SK-N-SH treated with all-trans-retinoic acid at 6 μM for 48 hours (cell line): ENCODE data around the gene POU4F2.

Source experiments
- ATAC-seq: fragments of 200-7000 bp; cut with Tn5 transposase; 3 replicates; pipeline ENCODE4 v1.9.1; 2020; ENCODE audit warnings: mild to moderate bottlenecking, moderate library complexity
- ARNTL ChIP-seq: fragments of 450-650 bp; formaldehyde crosslinking; IDR thresholded peaks from 2 replicates; pipeline ENCODE4 v1.5.0; 2020; ENCODE audit warnings: low read depth, mild to moderate bottlenecking, moderate library complexity, borderline replicate concordance
- BACH2 ChIP-seq: fragments of 250-450 bp; sonication (Bioruptor Pico); IDR thresholded peaks from 2 replicates; pipeline ENCODE4 v1.9.0; 2021; ENCODE audit warnings: mild to moderate bottlenecking, borderline replicate concordance
- CSDC2 ChIP-seq: fragments of 250-450 bp; sonication (Bioruptor Pico); IDR thresholded peaks from 2 replicates; pipeline ENCODE4 v1.5.0; 2020; ENCODE audit warnings: mild to moderate bottlenecking, moderate library complexity
- ESRRG ChIP-seq: fragments of 250-450 bp; sonication (Bioruptor Pico); IDR thresholded peaks from 2 replicates; pipeline ENCODE4 v1.6.1; 2021; ENCODE audit warnings: mild to moderate bottlenecking
- GLIS3 ChIP-seq: fragments of 250-450 bp; sonication (Bioruptor Pico); IDR thresholded peaks from 2 replicates; pipeline ENCODE4 v1.5.0; 2020; ENCODE audit warnings: mild to moderate bottlenecking, moderate library complexity
- ISL1 ChIP-seq: fragments of 250-450 bp; sonication (Bioruptor Pico); IDR thresholded peaks from 2 replicates; pipeline ENCODE4 v2.1.2; 2022; ENCODE audit warnings: mild to moderate bottlenecking, moderate library complexity
- OSR1 ChIP-seq: fragments of 250-450 bp; sonication (Bioruptor Pico); IDR thresholded peaks from 2 replicates; pipeline ENCODE4 v1.8.0; 2022; ENCODE audit warnings: moderate library complexity, mild to moderate bottlenecking, inconsistent platforms
- PPARA ChIP-seq: fragments of 250-450 bp; sonication (Bioruptor Pico); IDR thresholded peaks from 2 replicates; pipeline ENCODE4 v1.5.0; 2020; ENCODE audit warnings: mild to moderate bottlenecking, borderline replicate concordance
- RARB ChIP-seq: fragments of 250-450 bp; sonication (Bioruptor Pico); IDR thresholded peaks from 2 replicates; pipeline ENCODE4 v1.8.0; 2021; ENCODE audit warnings: mild to moderate bottlenecking, moderate library complexity
- SNAI2 ChIP-seq: fragments of 250-450 bp; sonication (Bioruptor Pico); IDR thresholded peaks from 2 replicates; pipeline ENCODE4 v1.5.0; 2020; ENCODE audit warnings: mild to moderate bottlenecking, moderate library complexity
- TCF4 ChIP-seq: fragments of 250-450 bp; sonication (Bioruptor Pico); IDR thresholded peaks from 2 replicates; pipeline ENCODE4 v1.8.0; 2021; ENCODE audit warnings: mild to moderate bottlenecking, moderate library complexity, borderline replicate concordance
- ZC3H10 ChIP-seq: fragments of 250-450 bp; sonication (Bioruptor Pico); IDR thresholded peaks from 2 replicates; pipeline ENCODE4 v1.5.1; 2021; ENCODE audit warnings: mild to moderate bottlenecking, moderate library complexity
- ZFP30 ChIP-seq: fragments of 450-650 bp; formaldehyde crosslinking; IDR thresholded peaks from 2 replicates; pipeline ENCODE4 v1.5.0; 2022; ENCODE audit warnings: mild to moderate bottlenecking, moderate library complexity
- ZNF565 ChIP-seq: fragments of 450-650 bp; formaldehyde crosslinking; conservative IDR thresholded peaks from 2 replicates; pipeline ENCODE4 v1.5.0; 2020; ENCODE audit warnings: low read depth, mild to moderate bottlenecking, moderate library complexity
- ZNF70 ChIP-seq: fragments of 450-650 bp; formaldehyde crosslinking; IDR thresholded peaks from 2 replicates; pipeline ENCODE4 v1.5.0; 2020; ENCODE audit warnings: mild to moderate bottlenecking, moderate library complexity
- ZNF8 ChIP-seq: fragments of 450-650 bp; formaldehyde crosslinking; IDR thresholded peaks from 2 replicates; pipeline ENCODE4 v1.5.0; 2020; ENCODE audit warnings: mild to moderate bottlenecking, moderate library complexity
- TF ChIP-seq, protein P1 (sequence below): fragments of 250-450 bp; sonication (Bioruptor Pico); IDR thresholded peaks from 2 replicates; pipeline ENCODE4 v1.5.0; 2020; ENCODE audit warnings: mild to moderate bottlenecking, moderate library complexity
- TF ChIP-seq, protein P2 (sequence below): fragments of 250-450 bp; sonication (Bioruptor Pico); IDR thresholded peaks from 2 replicates; pipeline ENCODE4 v1.5.1; 2020; ENCODE audit warnings: low read depth, mild to moderate bottlenecking, moderate library complexity
- TF ChIP-seq, protein P3 (sequence below): fragments of 250-450 bp; sonication (Bioruptor Pico); IDR thresholded peaks from 2 replicates; pipeline ENCODE4 v1.8.0; 2021; ENCODE audit warnings: low read depth, mild to moderate bottlenecking, moderate library complexity, borderline replicate concordance
- TF ChIP-seq, protein P4 (sequence below): fragments of 250-450 bp; sonication (Bioruptor Pico); IDR thresholded peaks from 2 replicates; pipeline ENCODE4 v1.8.0; 2020; ENCODE audit warnings: mild to moderate bottlenecking, moderate library complexity, borderline replicate concordance
- TF ChIP-seq, protein P5 (sequence below): fragments of 250-450 bp; sonication (Bioruptor Pico); IDR thresholded peaks from 2 replicates; pipeline ENCODE4 v1.5.1; 2021; ENCODE audit warnings: mild to moderate bottlenecking, moderate library complexity

The POU4F2 gene

DNA sequence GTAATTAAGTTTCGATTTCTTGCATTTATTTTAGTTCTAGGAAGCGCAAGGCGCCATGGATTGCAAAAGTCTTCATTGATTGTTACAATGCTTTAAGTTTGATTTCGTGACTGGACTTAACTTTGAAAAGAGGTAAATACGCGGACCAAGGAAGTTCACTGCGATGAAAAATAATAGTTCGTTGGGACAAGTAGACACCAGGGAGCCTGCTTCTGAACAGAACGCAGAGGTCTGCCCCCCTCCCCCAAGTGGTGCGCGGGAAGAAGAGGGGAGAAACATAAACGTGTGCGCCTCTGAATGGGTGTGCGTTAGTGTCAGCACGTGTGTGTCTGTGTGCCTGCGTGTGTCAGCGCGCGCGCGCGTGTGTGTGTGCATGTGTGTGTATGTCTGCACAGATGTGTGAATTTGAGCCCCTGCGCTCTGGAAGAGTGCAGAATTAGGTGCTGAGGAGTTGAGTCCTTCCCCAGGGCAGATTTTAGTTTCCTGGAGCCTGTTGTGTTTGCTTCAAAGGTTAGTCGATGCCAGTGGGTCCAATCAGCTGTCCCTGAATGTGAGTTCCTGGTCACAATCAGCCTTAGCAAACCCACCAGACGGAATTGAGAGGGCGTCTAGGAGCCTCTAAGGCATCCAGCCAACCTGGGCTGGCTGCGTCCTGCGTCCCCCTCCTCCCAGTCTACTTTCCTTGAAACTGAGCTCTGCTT, 5.8 kb upstream of the POU4F2 start:
- no peak for ATAC-seq
- TF ChIP-seq, protein P1, sequence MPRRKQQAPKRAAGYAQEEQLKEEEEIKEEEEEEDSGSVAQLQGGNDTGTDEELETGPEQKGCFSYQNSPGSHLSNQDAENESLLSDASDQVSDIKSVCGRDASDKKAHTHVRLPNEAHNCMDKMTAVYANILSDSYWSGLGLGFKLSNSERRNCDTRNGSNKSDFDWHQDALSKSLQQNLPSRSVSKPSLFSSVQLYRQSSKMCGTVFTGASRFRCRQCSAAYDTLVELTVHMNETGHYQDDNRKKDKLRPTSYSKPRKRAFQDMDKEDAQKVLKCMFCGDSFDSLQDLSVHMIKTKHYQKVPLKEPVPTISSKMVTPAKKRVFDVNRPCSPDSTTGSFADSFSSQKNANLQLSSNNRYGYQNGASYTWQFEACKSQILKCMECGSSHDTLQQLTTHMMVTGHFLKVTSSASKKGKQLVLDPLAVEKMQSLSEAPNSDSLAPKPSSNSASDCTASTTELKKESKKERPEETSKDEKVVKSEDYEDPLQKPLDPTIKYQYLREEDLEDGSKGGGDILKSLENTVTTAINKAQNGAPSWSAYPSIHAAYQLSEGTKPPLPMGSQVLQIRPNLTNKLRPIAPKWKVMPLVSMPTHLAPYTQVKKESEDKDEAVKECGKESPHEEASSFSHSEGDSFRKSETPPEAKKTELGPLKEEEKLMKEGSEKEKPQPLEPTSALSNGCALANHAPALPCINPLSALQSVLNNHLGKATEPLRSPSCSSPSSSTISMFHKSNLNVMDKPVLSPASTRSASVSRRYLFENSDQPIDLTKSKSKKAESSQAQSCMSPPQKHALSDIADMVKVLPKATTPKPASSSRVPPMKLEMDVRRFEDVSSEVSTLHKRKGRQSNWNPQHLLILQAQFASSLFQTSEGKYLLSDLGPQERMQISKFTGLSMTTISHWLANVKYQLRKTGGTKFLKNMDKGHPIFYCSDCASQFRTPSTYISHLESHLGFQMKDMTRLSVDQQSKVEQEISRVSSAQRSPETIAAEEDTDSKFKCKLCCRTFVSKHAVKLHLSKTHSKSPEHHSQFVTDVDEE (CRISPR knock-in tag): no peak
- TF ChIP-seq BACH2 (CRISPR knock-in tag) (no peak), GLIS3 (CRISPR knock-in tag) (no peak), CSDC2 (CRISPR knock-in tag) (no peak), ZNF8 (CRISPR knock-in tag) (no peak), RARB (CRISPR knock-in tag) (no peak), OSR1 (CRISPR knock-in tag) (no peak), ISL1 (no peak), SNAI2 (CRISPR knock-in tag) (no peak)

DNA sequence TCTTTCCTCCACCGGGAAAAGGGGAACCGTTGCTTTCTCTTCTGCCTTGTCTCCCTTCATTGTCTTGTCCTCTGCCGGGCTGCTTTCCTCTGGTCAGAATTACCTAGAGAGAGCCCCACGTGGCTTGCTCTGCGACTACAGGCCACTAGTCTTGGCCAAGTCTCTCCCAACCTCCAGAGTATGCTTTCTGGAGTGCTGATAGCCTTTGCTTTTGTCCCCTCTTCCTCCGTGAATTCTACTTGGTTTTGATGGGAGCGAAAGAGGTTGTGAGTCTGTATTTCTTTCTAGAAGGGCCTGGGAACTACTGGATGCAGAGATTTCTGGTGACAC, 5.3 kb upstream of the POU4F2 start:
- TF ChIP-seq ESRRG (CRISPR knock-in tag) (no peak), OSR1 (CRISPR knock-in tag) (no peak), ARNTL (no peak), ZNF70 (CRISPR knock-in tag) (no peak), RARB (CRISPR knock-in tag) (no peak), BACH2 (CRISPR knock-in tag) (no peak), ZC3H10 (CRISPR knock-in tag) (no peak), TCF4 (no peak), ZNF8 (CRISPR knock-in tag) (no peak), ISL1 (no peak), PPARA (no peak)
- TF ChIP-seq, protein P2, sequence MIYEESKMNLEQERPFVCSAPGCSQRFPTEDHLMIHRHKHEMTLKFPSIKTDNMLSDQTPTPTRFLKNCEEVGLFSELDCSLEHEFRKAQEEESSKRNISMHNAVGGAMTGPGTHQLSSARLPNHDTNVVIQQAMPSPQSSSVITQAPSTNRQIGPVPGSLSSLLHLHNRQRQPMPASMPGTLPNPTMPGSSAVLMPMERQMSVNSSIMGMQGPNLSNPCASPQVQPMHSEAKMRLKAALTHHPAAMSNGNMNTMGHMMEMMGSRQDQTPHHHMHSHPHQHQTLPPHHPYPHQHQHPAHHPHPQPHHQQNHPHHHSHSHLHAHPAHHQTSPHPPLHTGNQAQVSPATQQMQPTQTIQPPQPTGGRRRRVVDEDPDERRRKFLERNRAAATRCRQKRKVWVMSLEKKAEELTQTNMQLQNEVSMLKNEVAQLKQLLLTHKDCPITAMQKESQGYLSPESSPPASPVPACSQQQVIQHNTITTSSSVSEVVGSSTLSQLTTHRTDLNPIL (CRISPR knock-in tag): no peak
- TF ChIP-seq, protein P3, sequence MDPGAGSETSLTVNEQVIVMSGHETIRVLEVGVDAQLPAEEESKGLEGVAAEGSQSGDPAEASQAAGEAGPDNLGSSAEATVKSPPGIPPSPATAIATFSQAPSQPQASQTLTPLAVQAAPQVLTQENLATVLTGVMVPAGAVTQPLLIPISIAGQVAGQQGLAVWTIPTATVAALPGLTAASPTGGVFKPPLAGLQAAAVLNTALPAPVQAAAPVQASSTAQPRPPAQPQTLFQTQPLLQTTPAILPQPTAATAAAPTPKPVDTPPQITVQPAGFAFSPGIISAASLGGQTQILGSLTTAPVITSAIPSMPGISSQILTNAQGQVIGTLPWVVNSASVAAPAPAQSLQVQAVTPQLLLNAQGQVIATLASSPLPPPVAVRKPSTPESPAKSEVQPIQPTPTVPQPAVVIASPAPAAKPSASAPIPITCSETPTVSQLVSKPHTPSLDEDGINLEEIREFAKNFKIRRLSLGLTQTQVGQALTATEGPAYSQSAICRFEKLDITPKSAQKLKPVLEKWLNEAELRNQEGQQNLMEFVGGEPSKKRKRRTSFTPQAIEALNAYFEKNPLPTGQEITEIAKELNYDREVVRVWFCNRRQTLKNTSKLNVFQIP (CRISPR knock-in tag): no peak
- TF ChIP-seq, protein P4, sequence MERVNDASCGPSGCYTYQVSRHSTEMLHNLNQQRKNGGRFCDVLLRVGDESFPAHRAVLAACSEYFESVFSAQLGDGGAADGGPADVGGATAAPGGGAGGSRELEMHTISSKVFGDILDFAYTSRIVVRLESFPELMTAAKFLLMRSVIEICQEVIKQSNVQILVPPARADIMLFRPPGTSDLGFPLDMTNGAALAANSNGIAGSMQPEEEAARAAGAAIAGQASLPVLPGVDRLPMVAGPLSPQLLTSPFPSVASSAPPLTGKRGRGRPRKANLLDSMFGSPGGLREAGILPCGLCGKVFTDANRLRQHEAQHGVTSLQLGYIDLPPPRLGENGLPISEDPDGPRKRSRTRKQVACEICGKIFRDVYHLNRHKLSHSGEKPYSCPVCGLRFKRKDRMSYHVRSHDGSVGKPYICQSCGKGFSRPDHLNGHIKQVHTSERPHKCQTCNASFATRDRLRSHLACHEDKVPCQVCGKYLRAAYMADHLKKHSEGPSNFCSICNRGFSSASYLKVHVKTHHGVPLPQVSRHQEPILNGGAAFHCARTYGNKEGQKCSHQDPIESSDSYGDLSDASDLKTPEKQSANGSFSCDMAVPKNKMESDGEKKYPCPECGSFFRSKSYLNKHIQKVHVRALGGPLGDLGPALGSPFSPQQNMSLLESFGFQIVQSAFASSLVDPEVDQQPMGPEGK (CRISPR knock-in tag): no peak
- ATAC-seq: no peak

DNA sequence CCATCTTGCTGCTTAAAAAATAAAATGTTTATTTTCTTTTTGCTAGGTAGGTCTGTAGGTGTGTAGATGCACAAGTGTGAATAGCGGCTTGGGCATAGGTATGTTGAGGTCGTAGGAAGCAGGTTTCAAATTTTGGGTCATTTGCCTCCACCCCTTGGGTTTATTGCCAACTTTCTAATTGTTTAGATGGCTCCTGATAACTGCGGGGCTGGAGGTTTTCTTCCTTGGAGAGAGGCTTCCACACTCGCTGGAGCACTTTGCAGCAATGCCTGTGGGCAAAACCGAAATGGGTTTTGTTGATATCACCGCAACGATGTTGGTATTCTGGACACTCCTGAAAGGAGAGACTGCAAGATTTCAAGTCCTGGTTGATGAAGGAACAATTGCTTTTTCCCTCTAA, 3.9 kb upstream of the POU4F2 start:
- ATAC-seq: no peak
- TF ChIP-seq SNAI2 (CRISPR knock-in tag) (no peak), ARNTL (no peak), OSR1 (CRISPR knock-in tag) (no peak), ZC3H10 (CRISPR knock-in tag) (no peak), ZNF565 (CRISPR knock-in tag) (no peak), ZFP30 (no peak), GLIS3 (CRISPR knock-in tag) (no peak)
- TF ChIP-seq, protein P2 (CRISPR knock-in tag): no peak
- TF ChIP-seq, protein P1 (CRISPR knock-in tag): no peak
- TF ChIP-seq, protein P5, sequence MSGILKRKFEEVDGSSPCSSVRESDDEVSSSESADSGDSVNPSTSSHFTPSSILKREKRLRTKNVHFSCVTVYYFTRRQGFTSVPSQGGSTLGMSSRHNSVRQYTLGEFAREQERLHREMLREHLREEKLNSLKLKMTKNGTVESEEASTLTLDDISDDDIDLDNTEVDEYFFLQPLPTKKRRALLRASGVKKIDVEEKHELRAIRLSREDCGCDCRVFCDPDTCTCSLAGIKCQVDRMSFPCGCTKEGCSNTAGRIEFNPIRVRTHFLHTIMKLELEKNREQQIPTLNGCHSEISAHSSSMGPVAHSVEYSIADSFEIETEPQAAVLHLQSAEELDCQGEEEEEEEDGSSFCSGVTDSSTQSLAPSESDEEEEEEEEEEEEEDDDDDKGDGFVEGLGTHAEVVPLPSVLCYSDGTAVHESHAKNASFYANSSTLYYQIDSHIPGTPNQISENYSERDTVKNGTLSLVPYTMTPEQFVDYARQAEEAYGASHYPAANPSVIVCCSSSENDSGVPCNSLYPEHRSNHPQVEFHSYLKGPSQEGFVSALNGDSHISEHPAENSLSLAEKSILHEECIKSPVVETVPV (CRISPR knock-in tag): no peak
